Activated naive CD4-positive, alpha-beta T cell treated with anti-CD3 and anti-CD28 coated beads, Interleukin-2, amount 50 U/mL, for 16 hours (primary cell): ENCODE data around the gene ZDHHC4.

Source experiments
- DNase-seq: peaks from one replicate; pipeline ENCODE4 v3.0.0-alpha.2; 2020

Gene ZDHHC4

GRCh38 chr7:6637544-6638229, 60.4 kb downstream of the ZDHHC4 start:
- DNase-seq, result peak; percentile 56
